Measurements from ENCODE around the gene INSL3. TPM values are rescaled to one million over a fixed set of nuclear protein-coding genes. Genes with fewer than 3 reads are reported as not detected.

Gene INSL3
- total and polyA plus RNA-seq, 2 of the 13 experiments (the other 11 are each of a cell fraction or from before 2014, with no cell fraction given): 0.30 TPM; not detected in 1

DNA sequence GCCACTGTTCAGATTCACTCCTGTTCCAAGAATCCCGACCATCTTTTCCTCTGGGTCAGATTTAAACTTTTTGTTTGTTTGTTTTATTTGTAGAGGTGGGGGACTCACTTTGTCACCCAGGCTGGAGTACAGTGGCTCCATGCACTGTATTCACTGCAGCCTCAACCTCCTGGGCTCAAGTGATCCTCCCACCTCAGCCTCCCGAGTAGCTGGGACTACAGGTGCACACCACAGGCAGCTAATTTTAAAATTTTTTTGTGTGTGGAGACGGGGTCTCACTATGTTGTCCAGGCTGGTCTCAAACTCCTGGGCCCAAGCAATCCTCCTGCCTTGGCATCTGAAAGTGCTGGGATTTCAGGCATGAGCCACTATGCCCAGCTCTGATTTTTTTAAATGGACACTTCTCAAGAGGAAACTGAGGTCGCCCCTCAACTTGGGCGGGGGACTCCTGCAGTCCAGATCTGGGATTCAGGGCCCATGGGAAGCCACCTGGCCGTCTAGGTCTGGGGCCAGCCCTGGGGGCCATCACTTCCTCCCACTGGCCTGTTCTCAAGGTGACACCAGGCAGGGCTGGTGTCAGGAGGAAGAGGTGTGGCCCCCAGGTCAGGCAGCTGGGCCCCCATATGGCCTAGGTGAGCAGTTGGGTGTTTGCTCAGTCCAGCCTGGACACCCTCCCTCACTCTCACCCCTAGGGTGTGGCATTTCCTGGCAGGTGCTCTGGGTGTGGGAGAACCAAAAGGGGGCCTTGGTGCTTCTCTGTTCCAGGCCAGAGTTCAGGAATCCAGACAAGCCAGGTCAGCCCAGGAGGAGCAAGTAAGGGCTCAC, 25.1 kb downstream of the INSL3 start (continued):
- TF ChIP-seq, protein P1, sequence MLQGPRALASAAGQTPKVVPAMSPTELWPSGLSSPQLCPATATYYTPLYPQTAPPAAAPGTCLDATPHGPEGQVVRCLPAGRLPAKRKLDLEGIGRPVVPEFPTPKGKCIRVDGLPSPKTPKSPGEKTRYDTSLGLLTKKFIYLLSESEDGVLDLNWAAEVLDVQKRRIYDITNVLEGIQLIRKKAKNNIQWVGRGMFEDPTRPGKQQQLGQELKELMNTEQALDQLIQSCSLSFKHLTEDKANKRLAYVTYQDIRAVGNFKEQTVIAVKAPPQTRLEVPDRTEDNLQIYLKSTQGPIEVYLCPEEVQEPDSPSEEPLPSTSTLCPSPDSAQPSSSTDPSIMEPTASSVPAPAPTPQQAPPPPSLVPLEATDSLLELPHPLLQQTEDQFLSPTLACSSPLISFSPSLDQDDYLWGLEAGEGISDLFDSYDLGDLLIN (CRISPR knock-in tag; IDR thresholded peaks at IDR 0.05; ENCODE audit: borderline replicate concordance): no peak
- TF ChIP-seq BRD4 (CRISPR knock-in tag; IDR thresholded peaks at IDR 0.05): no peak
- TF ChIP-seq, protein P2, sequence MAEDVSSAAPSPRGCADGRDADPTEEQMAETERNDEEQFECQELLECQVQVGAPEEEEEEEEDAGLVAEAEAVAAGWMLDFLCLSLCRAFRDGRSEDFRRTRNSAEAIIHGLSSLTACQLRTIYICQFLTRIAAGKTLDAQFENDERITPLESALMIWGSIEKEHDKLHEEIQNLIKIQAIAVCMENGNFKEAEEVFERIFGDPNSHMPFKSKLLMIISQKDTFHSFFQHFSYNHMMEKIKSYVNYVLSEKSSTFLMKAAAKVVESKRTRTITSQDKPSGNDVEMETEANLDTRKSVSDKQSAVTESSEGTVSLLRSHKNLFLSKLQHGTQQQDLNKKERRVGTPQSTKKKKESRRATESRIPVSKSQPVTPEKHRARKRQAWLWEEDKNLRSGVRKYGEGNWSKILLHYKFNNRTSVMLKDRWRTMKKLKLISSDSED (CRISPR knock-in tag; IDR thresholded peaks at IDR 0.05): no peak
- TF ChIP-seq, protein P3, sequence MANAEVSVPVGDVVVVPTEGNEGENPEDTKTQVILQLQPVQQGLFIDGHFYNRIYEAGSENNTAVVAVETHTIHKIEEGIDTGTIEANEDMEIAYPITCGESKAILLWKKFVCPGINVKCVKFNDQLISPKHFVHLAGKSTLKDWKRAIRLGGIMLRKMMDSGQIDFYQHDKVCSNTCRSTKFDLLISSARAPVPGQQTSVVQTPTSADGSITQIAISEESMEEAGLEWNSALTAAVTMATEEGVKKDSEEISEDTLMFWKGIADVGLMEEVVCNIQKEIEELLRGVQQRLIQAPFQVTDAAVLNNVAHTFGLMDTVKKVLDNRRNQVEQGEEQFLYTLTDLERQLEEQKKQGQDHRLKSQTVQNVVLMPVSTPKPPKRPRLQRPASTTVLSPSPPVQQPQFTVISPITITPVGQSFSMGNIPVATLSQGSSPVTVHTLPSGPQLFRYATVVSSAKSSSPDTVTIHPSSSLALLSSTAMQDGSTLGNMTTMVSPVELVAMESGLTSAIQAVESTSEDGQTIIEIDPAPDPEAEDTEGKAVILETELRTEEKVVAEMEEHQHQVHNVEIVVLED (CRISPR knock-in tag; IDR thresholded peaks at IDR 0.05; ENCODE audit: borderline replicate concordance): no peak; the same call in 1 of the 2 replicates
- TF ChIP-seq ZNF670 (CRISPR knock-in tag; IDR thresholded peaks at IDR 0.05; ENCODE audit: borderline replicate concordance): no peak
- no peak for TF ChIP-seq SPEN (CRISPR knock-in tag; IDR thresholded peaks at IDR 0.05; ENCODE audit: low read depth)
- no peak for TF ChIP-seq MAZ (IDR thresholded peaks at IDR 0.05; ENCODE audit: borderline replicate concordance, low read depth, low read length)
- TF ChIP-seq MAZ (CRISPR knock-in tag; IDR thresholded peaks at IDR 0.05; ENCODE audit: low read depth): no peak
- TF ChIP-seq, protein P4, sequence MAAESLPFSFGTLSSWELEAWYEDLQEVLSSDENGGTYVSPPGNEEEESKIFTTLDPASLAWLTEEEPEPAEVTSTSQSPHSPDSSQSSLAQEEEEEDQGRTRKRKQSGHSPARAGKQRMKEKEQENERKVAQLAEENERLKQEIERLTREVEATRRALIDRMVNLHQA (CRISPR knock-in tag; IDR thresholded peaks at IDR 0.05): no peak
- TF ChIP-seq, protein P5, sequence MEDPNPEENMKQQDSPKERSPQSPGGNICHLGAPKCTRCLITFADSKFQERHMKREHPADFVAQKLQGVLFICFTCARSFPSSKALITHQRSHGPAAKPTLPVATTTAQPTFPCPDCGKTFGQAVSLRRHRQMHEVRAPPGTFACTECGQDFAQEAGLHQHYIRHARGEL (CRISPR knock-in tag; IDR thresholded peaks at IDR 0.05): no peak
- TF ChIP-seq ZNF782 (CRISPR knock-in tag; IDR thresholded peaks at IDR 0.05; ENCODE audit: borderline replicate concordance): 0 out of 2 replicates have a peak, but pooled peaks have one; percentile 32
- no peak for TF ChIP-seq ZNF546 (CRISPR knock-in tag; conservative IDR thresholded peaks at IDR 0.05)
- TF ChIP-seq SMYD3 (CRISPR knock-in tag; IDR thresholded peaks at IDR 0.05): no peak
- TF ChIP-seq AKAP8 (CRISPR knock-in tag; IDR thresholded peaks at IDR 0.05): no peak
- TF ChIP-seq, protein P6, sequence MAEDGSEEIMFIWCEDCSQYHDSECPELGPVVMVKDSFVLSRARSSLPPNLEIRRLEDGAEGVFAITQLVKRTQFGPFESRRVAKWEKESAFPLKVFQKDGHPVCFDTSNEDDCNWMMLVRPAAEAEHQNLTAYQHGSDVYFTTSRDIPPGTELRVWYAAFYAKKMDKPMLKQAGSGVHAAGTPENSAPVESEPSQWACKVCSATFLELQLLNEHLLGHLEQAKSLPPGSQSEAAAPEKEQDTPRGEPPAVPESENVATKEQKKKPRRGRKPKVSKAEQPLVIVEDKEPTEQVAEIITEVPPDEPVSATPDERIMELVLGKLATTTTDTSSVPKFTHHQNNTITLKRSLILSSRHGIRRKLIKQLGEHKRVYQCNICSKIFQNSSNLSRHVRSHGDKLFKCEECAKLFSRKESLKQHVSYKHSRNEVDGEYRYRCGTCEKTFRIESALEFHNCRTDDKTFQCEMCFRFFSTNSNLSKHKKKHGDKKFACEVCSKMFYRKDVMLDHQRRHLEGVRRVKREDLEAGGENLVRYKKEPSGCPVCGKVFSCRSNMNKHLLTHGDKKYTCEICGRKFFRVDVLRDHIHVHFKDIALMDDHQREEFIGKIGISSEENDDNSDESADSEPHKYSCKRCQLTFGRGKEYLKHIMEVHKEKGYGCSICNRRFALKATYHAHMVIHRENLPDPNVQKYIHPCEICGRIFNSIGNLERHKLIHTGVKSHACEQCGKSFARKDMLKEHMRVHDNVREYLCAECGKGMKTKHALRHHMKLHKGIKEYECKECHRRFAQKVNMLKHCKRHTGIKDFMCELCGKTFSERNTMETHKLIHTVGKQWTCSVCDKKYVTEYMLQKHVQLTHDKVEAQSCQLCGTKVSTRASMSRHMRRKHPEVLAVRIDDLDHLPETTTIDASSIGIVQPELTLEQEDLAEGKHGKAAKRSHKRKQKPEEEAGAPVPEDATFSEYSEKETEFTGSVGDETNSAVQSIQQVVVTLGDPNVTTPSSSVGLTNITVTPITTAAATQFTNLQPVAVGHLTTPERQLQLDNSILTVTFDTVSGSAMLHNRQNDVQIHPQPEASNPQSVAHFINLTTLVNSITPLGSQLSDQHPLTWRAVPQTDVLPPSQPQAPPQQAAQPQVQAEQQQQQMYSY (CRISPR knock-in tag; IDR thresholded peaks at IDR 0.05): peak; percentile 82
- TF ChIP-seq ARNT (IDR thresholded peaks at IDR 0.05): no peak
- no peak for TF ChIP-seq NPAS2 (CRISPR knock-in tag; IDR thresholded peaks at IDR 0.05; ENCODE audit: borderline replicate concordance)
- no peak for TF ChIP-seq ZBTB3 (CRISPR knock-in tag; IDR thresholded peaks at IDR 0.05; ENCODE audit: borderline replicate concordance, low read depth)
- no peak for TF ChIP-seq ZNF460 (CRISPR knock-in tag; IDR thresholded peaks at IDR 0.05; ENCODE audit: borderline replicate concordance)
- TF ChIP-seq ZNF354B (CRISPR knock-in tag; IDR thresholded peaks at IDR 0.05): no peak
- no peak for TF ChIP-seq ZSCAN25 (CRISPR knock-in tag; IDR thresholded peaks at IDR 0.05)
